ENCODE data around the gene PRR3.

PRR3 gene

DNA sequence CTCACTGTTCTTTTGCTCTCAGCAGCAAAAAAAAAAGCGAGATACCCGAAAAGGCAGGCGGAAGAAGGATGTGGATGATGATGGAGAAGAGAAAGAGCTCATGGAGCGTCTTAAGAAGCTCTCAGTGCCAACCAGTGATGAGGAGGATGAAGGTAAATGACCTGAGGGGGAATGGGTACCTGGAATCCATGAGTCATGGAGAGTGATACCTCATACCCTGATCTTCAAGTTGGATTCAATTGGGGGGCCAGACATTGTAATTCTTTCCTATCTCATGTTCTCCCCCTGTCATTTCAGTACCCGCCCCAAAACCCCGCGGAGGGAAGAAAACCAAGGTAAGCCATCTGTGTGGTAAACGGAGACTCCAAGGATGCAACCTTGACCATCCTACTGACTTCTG is 21.0 kb downstream of the PRR3 start:
- no peak overlapping the region for H3K4me3 ChIP-seq (ENCODE audit: low read depth, low read length)
- no peak for DNase-seq (ENCODE audit: low read depth)
- TF ChIP-seq CTCF (IDR thresholded peaks at IDR 0.05; ENCODE audit: control insufficient read depth, extremely low read depth, insufficient read depth), result no peak

DNA sequence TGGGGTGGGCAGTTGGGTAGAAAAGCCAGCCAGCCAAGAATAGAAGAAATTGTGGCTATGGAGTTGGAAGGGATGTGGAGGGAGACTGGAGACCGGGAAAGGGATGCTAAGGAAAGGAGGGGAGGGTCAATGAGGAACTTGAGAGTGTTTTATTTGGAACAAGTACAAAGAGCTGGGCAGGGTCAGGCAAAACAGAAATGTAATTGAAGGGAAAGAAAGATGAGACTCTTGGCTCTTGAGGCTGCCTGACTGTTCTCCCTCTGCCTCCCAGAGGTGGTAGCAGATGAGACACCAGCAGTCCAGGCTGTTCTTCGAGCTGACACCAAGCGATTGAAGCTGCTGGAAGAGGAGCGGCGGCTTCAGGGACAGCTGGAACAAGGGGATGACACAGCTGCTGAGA is 26.8 kb downstream of the PRR3 start:
- no peak for TF ChIP-seq CTCF (IDR thresholded peaks at IDR 0.05; ENCODE audit: control insufficient read depth, extremely low read depth, insufficient read depth)
- DNase-seq (ENCODE audit: low read depth), result no peak
- H3K4me3 ChIP-seq (ENCODE audit: low read depth, low read length), result no peak overlapping the region

- TF ChIP-seq CTCF (IDR thresholded peaks at IDR 0.05; ENCODE audit: control insufficient read depth, extremely low read depth, insufficient read depth), result no peak
- no peak overlapping the region for H3K4me3 ChIP-seq (ENCODE audit: low read depth, low read length)
- DNase-seq (ENCODE audit: low read depth), result no peak
Measured at GRCh38 chr6:30589754-30590358, 32.8 kb downstream of the PRR3 start.

GRCh38 chr6:30590509-30590908 is 33.4 kb downstream of the PRR3 start:
- H3K4me3 ChIP-seq (ENCODE audit: low read depth, low read length), result no peak overlapping the region
- DNase-seq (ENCODE audit: low read depth), result no peak
- no peak for TF ChIP-seq CTCF (IDR thresholded peaks at IDR 0.05; ENCODE audit: control insufficient read depth, extremely low read depth, insufficient read depth)

- H3K4me3 ChIP-seq (ENCODE audit: low read depth, low read length), result no peak overlapping the region
- TF ChIP-seq CTCF (IDR thresholded peaks at IDR 0.05; ENCODE audit: control insufficient read depth, extremely low read depth, insufficient read depth), result no peak
- peak; percentile 65 for DNase-seq (ENCODE audit: low read depth)
Measured at GRCh38 chr6:30591008-30591407, 33.9 kb downstream of the PRR3 start.

DNA sequence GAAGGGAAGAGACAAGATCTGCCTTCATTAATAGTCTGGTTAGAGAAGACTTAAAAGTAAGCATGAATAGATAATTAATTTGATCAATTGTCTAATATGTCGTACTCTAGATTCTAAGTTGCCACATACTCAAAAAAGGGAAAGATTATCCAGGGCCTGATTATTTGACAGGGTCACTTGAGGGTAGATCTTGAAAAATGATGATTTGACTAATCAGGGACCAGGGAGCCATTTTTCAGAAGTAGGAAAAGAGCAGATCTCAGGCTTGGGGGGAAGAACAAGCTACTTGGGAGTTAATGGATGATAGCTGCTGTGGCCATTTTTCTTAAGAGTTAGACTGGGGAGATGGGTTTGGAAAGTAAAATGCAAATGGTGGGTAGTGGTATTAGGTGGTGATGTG is 35.2 kb downstream of the PRR3 start:
- no peak for TF ChIP-seq CTCF (IDR thresholded peaks at IDR 0.05; ENCODE audit: control insufficient read depth, extremely low read depth, insufficient read depth)
- no peak overlapping the region for H3K4me3 ChIP-seq (ENCODE audit: low read depth, low read length)
- no peak for DNase-seq (ENCODE audit: low read depth)
